ENCODE data around the gene VGLL4.

DNA sequence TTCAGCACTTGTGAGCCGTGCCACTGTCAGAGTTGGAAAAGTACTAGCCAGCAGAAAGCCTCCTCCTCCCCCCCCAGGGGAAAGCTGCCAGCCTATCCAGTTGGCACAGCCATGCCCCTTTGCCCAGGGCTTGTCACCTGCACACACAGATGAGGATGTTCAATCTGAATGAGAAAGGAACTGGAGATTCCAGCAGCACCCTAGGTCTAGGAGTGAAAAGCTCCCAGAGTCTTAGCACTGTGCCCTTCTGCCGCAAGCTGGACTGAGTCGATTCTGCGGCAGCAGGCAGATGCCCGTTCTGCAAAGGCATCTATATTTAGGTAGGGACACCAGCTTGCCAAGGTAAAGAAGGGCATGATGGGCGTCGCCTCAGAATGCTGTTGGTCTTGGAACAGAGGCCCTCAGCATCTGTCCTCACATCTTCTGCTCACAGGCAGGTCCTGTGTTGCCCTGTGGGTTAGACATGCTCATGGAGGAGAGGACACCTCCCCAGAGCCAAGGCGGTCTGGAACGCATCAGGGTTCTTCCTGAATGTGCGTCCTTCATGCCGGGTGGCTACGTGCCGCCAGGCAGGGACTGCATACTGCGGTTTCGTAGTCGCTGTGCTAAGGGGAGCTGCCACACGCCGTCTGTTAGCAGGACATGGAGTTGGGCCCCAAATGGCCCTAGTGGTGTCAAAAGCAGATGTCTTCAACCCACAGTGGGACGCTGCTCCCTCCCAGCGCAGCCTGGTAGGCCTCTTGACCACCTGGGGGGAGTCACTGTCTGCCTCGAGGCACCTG, 109.5 kb downstream of the VGLL4 start:
- no peak for TF ChIP-seq YY1 (IDR thresholded peaks at IDR 0.05; ENCODE audit: insufficient read depth, insufficient read length)
- no peak for TF ChIP-seq ZNF274 (IDR thresholded peaks at IDR 0.05; ENCODE audit: low read depth, low read length)
- TF ChIP-seq SUZ12 (IDR thresholded peaks at IDR 0.05; ENCODE audit: extremely low read depth, insufficient read depth, insufficient read length): no peak
